ENCODE data around the gene SCAMP1.
"Not testable (repeated sequence)": the region's sequence is repeated elsewhere in the genome, so short reads cannot be mapped to it uniquely, and the experiment has no call there.

SCAMP1 gene

DNA sequence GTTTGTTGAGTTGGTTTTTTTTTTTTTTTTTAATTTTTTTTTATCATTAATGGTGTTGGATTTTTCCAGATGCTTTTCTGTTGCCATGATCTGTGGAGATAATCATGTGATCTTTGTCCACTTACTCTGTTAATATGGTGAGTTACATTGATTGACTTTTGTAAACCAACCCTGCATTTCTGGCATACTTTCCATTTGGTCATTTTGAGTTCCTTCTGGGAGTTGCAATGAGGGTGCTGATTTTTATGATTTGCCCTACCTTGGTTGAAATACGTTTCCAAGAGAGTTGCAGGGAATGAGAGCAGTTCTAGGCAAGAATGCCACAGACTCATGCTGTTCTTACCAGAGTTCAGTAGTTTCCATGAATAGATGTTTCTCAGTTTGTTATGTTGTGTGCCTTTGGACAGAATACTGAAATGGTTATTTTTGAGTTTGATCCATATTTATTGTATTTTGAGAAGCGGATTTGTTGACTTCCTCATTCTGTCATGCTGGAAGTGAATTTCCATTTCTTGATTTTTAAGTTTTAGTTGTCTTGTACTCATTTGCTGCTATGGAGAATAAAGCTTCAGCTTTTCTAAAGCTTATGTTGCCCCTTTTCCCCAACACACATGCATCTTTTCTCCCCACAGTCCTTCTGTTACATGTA, 69.0 kb downstream of the SCAMP1 start:
- DNase-seq = no peak

DNA sequence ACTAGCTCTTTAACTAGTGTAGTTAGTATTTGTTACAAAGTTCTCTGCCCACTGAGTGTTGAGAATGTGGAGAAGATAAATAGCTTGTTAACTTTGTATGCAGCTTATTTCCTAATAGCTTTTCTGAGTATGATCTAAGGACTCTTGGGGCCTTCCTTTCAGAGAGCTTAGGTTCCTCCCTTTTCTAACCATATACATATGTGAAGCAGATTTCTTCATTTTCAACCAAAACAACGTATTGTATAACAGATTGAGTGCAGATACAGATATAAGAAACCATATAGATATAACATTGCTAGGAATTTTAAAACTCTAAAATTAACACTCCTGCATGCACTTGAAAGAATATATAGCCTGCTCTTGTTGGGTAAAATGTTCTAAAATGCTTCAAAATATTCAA, 70.4 kb downstream of the SCAMP1 start:
- no peak for DNase-seq

DNA sequence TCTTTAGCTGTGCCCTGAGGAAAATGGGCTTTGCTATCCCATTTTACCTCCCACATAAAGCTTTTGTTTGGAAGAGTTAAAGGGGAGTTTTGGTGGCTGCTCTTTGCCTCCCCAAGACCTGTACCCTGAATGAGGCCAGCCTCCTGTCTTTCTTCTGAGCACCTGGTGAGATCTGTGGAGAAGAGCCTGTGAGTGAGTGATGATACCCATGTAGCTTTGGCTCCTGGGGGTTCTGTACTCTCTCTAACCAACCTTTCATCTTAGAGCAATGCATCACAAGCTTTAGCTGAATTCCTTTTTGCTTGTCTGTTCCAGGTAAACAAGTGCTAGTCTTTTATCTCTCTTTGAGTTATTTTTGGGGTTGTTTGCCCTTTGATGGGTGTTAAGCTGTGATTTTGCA, 73.6 kb downstream of the SCAMP1 start:
- no peak for DNase-seq

DNA sequence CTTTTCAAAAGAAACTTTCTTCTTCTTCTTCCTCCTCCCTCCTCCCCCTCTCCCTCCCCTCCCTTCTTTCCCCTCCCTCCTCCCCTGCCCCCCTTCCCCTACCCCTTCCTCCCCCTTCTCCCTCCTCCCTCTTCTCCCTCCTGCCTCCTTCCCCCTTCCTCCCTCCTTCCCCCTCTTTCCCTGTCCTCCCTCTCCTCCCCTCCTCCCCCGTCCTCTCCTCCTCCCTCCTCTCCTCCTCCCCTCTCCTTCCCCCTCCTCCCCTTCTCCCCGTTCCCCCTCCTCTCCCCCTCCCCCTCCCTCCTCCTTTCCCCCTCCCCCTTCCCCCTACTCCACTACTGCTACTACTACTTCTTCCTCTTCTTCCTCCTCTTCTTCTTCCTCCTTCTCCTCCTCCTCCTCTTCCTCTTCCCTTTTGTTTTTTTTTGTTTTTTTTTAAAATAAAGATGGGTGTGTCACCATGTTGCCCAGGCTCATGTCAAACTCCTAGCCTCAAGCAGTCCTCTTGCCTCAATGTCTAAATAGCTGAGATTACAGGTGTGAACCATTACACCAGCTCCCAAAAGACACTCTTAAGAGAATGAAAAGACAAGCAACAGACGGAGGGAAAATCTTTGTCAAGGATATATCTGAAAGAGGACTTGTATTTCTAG, 87.5 kb downstream of the SCAMP1 start:
- DNase-seq = no peak

DNA sequence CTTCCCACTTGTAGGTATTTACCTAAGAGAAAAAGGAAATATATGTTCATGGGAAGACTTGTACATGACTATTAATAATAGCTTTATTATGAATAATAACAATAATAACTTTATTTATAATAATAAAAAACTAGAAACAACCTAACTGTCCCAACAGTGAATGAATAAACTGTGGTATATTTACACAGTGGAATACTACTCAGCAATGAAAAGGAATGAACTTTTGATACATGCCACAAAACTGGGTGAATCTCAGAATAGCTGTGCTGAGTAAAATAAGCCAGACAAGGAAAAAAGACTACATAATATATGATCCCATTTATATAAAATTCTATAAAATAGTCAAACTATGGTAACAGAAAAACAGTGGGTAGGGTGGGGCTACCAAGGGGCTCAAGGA, 88.7 kb downstream of the SCAMP1 start:
- no peak for DNase-seq

DNA sequence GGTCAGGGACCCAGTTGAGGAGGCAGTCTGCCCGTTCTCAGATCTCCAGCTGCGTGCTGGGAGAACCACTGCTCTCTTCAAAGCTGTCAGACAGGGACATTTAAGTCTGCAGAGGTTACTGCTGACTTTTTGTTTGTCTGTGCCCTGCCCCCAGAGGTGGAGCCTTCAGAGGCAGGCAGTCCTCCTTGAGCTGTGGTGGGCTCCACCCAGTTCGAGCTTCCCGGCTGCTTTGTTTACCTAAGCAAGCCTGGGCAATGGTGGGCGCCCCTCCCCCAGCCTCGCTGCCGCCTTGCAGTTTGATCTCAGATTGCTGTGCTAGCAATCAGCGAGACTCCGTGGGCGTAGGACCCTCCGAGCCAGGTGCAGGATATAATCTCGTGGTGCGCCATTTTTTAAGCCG, 97.1 kb downstream of the SCAMP1 start:
- not testable (repeated sequence) for DNase-seq

DNA sequence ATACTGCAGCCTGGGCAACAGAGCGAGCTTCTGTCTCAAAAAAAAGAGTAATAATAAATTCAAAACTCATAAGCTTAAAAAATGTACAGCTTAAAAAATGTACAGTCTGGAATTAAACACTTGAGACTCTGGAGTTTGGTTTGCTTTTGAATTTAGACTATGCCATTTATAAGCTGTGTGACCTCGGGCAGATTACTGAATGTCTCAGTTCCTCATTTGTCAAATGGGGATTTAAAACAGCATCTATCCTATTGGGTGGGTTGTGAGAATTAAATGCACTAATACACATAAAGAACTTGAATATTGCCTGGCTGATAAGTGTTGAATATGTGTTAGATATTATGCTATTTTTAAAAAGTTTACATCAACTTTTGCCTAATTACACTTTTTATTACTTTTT, 98.4 kb downstream of the SCAMP1 start:
- no peak for DNase-seq

DNA sequence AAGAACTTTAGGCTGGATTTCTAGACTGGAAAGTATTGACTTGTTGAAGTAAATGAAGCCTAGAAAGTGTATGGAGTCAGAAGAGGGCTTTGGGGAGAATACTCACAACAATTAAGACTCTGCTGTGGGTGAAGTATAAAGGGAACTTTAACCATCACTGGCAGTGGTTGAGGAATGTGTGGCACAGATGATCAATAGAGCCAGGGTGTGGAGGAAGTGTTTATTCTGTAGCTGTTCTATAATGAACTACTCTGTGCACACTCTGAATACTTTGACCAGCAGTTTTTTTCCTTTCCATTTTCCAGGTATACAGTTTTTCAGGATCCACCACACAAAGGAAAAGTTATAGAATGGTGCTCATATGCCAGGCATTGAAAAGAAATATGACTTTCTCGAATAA, 106.7 kb downstream of the SCAMP1 start:
- no peak for DNase-seq

DNA sequence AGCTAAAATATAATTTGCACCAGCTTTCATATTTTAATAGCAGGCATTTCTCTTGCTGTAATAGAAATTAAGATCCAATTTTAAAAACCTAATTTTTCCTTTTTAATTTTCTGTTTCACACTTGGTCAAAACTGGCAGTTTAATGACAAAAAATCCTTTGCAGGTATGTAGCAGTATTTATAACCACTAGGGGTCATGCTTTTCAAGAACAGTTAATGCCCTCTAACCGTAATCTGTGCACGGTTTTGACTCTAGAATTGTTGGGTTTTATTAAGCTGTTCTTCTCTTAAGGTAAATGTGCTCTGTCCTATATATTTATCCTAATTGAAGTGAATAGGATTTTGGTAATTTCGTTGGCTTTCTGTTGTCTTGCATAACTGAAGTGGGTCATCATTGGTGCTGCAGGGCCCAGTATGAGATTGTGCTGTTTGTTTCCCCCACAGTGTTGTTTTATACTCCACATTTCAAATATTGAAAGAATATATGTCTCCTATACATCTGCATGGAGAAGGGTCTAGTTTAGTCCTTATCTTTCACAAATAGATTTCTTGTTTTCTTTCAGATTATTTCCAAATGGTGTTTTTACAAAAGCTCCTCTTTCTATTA, 107.4 kb downstream of the SCAMP1 start:
- DNase-seq = peak; percentile 59 to 72 (median 70)

DNA sequence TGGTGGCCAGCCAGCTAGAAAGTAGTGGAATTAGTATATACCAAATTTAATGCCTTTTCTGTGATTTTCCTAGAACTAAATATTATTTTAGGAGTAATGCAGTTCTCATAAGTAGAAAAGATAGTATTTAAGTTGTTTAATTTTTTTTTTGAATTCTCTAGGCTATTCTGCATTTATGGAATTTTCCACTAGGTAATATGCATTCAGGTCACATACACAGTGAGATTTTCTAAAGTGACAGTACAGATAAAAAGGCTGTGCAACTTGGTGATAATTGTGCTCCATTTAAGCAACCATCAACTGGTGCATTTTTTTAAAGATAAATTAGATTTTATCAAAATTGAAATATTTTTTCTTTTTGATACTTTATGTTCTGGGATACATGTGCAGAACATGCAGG, 111.5 kb downstream of the SCAMP1 start:
- no peak for DNase-seq

DNA sequence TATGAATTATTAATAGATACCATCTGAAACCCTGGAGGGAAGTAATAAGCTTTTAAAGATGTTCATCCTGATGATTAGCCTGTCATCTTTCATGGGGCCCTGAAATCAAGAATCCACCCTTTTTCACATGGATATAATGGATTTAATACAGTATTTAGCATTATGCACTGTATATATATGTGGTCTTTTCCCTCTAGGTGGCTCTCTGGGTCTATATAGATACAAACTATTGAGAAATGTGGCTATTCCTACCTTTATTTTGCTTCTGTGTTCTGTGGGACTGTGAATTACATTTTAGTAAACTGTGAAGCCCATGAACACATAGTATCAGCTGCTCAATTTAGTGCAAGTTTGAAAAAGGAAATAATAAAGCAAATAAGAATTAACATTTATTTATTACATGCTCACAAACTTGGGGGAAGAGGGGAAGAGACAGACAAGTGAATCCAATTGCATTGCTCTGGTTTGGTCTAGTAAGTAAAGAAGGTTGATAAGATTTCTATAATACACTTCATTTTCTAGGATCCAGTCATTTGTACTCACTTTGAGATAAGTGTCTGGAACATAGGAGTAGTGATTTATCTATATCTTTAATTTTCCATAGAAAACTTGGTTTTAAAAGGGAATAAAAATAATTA, 112.2 kb downstream of the SCAMP1 start:
- peak in 2 of 3 donors; percentile 57 to 67 for DNase-seq

DNA sequence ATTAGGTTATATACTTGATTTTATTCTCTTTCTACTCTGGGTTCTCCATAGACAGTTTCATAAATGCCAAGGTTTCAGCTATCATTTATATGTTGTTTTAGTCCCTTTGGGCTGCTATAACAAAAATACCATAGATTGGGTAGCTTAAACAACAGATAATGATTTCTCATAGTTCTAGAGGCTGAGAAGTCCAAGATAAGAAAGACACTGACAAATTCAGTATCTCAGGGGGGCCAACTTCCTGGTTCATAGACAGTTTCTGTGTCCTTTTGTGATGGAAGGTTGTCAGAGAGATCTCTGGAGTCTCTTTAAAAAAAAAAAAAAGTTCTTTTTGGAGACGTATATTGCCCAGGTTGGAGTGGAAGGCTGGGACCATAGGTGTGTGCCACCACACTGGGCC, 113.3 kb downstream of the SCAMP1 start:
- DNase-seq = no peak

DNA sequence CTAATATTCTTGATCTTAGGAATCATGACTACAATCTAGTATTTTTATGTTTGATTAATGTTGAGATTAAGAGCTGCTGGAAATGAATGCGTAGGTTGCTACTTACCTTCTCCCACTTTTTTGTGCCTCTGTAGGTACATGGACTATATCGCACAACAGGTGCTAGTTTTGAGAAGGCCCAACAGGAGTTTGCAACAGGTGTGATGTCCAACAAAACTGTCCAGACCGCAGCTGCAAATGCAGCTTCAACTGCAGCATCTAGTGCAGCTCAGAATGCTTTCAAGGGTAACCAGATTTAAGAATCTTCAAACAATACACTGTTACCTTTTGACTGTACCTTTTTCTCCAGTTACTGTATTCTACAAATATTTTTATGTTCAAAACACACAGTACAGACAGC, 115.0 kb downstream of the SCAMP1 start:
- DNase-seq = no peak

DNA sequence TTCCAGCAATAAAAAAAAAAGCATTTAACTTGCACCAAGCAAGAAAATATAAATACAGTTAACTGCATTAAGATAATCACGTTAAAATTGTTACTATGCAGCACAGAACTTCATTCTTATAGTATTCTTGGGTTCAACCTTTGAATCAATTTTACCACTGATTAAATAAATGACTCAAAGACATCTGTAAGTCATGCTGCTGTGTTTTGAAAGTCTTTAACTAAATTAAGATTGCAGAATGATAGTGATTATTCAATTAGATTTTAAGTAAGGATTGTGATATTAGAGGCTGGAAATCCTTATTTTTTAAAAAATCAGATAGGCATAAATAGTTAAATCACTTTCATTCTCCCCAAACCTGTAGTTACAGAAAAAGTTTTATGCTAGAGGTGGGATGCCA, 116.4 kb downstream of the SCAMP1 start:
- DNase-seq = no peak

DNA sequence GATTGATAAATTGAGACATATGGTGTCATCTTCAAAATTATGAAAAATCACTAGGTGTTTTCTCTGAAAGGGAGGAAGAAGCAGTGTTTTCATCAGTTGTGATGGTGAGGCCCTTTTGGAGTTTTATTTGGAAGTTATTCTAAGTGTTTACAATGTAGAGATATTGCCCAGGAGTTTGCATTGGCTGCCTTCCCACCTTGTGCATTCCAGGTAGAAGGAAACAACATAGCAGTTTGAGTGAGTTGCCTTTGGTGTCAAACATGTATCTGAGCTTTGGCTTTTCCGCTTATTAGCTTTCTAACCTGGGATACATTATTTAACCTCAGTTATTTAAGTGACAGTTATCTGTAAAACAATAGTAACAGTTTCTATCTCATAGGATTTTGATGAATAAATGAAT, 122.5 kb downstream of the SCAMP1 start:
- DNase-seq = no peak

DNA sequence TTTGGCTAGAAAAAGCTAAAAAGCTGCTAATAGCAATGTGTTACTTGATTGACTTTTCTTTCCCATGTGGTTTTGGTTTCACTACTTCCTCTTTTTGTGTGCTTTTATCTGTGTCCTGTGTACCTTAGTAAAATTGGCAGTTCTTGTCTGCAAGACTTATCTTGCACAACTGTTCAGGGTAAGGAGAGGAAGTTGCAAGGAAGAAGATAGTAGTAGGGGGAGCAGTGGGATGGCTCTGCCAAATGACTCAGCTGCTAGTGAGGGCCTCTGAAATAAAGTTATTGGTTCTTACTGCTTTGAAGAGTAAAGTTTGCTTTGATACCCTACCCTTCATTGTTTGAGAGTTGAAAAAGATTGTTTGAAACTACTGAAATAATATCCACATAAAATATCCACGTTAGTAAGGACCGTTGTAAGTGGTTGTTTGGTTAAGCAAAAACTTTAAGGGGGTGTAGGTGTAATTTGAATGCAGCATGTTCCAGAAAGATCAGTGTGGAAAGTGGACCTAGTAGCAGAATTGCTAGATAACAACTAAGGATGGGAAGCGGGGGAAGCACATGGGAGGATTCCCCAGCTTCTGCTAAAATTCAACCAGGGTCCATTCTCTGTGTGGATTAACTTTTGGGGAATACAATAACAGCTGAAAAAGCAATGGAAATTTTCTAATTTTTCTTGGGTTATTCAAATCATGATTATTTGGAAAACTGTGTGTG, 123.5 kb downstream of the SCAMP1 start:
- DNase-seq = peak; percentile 71 to 77 (median 73)

DNA sequence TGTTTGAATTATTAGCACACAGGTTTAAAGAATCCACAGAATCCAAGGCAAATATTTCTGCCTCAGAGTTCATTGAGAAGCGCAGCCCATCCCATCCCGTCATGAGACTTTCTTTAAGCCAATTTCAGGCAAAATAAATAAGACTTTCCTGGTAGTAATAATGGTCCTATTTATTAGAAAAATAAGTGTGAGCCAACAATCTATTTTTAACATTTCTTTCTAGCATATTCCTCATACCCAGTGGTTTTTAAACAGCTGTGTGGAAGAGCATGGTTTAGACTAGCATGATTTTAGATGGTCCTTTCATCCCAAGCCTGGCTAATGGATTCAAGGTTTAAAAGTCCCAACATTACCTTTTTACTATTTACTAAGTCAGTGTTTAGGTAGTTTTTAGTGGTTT, 125.8 kb downstream of the SCAMP1 start:
- no peak for DNase-seq

DNA sequence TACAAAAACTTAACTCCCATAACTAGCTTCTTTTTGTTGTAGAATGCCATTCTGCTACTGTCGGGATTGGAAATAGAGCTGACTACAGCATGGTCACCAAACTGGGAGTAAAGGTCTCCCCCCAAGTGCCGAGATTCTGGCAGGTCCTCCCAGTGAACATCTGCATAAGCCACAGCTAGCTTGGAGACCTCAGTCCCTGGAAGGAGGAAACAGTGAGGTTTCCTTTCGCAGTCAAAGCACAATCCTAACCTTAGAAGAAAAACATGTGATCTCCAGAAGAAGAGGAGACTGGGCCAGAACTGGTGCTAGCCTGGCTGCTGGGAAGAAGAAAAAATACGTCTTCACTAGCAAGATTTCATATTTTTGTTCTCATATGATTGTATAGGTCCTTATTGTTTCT, 127.4 kb downstream of the SCAMP1 start:
- no peak for DNase-seq

DNA sequence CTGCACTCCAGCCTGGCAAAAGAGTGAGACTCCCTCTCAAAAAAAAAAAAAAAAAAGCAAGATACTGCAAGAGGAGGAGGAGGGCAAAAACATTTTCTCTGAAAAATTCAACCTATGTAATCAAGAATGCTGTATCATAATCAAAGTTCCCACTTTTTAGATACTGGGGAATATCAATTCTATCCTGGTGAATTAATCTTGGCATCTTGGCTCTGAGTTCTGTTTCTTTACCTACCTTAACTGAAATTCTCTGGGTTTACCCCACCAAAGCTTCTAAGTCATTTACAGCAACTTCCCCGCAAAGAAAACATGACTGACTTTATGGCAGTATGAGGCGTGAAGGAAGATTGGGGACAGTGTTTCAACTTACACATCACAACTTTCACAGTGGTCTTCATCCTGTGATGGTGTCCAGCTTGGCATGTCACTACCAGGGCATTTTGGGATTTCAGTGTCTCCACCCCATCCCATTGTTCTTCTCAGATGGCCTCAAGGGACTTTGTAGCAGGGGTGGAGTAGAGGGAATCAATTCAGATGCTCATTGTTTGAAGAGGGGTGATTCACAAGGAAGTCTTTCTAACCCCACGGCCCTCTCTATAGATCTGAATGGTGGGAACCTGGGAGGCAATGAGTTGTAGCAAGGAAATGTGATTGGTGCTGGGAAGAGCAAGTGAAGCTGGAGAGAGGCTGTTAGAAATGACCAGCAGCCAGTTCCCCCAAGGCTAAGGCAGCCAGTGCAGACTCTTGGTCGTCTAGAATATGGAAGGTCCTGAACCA, 130.5 kb downstream of the SCAMP1 start:
- no peak for DNase-seq

DNA sequence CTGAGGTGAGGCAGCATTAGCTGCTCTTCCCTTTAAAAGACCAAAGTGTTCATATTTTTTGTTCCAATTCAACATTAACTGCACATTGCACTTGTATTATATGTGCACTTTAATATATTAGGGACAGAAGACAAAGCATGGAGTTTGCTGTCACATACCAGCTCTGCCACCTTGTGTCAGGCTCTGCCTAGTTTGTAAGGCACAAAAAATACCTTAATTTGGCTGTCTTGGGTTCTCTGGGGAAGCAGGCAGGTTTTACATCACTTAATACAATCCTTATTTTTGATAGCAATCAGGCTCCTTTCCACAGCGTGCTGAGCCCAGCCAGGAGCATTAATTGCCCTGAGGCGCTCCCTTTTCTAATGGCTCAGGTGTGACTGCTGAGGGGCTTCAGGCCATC, 131.8 kb downstream of the SCAMP1 start:
- DNase-seq = no peak

DNA sequence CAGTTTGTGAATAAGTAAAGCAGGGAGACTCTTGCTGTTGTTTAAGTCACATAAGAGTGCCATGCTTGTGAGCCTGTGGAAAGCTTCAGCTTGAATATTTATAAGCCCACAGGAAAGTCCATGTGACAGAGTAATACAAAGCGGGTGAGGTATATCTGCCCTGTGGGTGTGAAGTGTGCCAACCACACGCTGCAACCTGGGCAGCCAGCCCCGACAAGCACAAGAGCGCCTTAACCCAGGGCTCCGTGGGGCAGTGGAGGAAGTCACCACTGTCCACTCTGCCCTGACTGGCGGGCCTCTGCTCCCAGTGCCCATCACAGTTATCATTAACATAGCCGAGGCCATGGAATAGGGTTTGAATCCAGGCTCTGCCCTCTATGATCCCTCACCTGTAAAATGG, 132.2 kb downstream of the SCAMP1 start:
- DNase-seq = no peak

DNA sequence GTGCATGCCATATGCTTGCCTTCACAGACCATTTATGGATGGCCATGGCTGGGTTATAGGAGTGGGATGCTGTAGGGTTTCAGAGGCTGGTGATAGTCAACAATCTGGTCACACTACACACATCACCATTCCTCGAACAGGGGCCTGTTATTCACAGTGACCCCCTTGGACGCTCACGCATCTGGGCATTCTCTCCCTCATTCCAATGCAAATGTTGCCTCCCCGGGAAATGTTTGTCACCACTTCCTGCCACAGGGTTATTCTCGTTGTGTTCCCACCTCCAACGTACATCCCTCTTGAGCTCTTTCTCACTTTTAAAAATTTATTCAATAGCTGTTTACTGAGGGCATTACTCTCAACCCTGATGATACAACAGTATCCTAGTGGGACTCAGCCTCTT, 135.4 kb downstream of the SCAMP1 start:
- DNase-seq = peak in 2 of 3 donors; percentile 34 to 45

DNA sequence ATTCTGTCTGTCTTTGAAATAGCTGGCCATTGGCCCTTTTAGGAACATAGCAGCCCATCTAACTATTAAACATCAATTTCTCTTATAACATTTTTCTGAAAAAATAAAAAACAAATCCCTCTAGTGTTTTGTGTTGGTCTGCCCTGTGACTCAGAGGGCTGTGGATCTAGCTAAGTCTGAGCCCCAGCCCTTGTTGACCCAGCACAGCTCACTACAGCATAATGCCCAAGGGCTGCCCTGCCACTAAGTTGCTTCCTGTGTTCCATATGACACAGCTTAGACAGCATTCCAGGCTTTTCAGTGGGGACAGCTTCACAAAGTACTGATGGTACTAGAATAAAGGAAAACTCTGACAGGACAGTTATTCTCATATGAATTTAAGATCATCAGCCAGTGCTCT, 136.0 kb downstream of the SCAMP1 start:
- peak in 2 of 3 donors; percentile 45 to 56 for DNase-seq

Measured in suppressor macrophage treated with lipopolysaccharide for 1 hour (primary cell).